HepG2 (cell line): ENCODE results near the gene JAK2. TPM values are rescaled to one million over a fixed set of nuclear protein-coding genes. Genes with fewer than 3 reads are reported as not detected.

Source experiments
- ARNT2 ChIP-seq: sonication (generic); formaldehyde crosslinking; IDR thresholded peaks from 2 replicates; pipeline ENCODE4 v1.8.0; 2022; ENCODE audit warnings: mild to moderate bottlenecking, low read depth, missing genetic modification reagents, moderate library complexity
- ASH2L ChIP-seq: fragments of 300-600, 200-600 bp; sonication (generic); IDR thresholded peaks from 2 replicates; pipeline ENCODE4 v1.7.0; 2017; ENCODE audit warnings: low read depth, mild to moderate bottlenecking, moderate library complexity, mixed read lengths, low read length; ENCODE audit not compliant: insufficient read length
- BATF2 ChIP-seq: sonication (generic); formaldehyde crosslinking; IDR thresholded peaks from 2 replicates; pipeline ENCODE4 v1.8.0; 2022; ENCODE audit warnings: mild to moderate bottlenecking, missing genetic modification reagents, moderate library complexity
- BCL6 ChIP-seq: IDR thresholded peaks from 2 replicates; pipeline ENCODE4 v1.6.1; 2016; ENCODE audit warnings: missing genetic modification reagents, missing compliant biosample characterization
- CBX5 ChIP-seq: sonication (generic); formaldehyde crosslinking; IDR thresholded peaks from 2 replicates; pipeline ENCODE4 v1.4.0; 2020; ENCODE audit warnings: missing genetic modification reagents, borderline replicate concordance
- DNMT3B ChIP-seq: conservative IDR thresholded peaks from 2 replicates; pipeline ENCODE4 v1.6.1; 2016; ENCODE audit warnings: missing biosample characterization, control low read depth
- FOSL1 ChIP-seq: sonication (generic); formaldehyde crosslinking; IDR thresholded peaks from 2 replicates; pipeline ENCODE4 v1.9.0; 2021; ENCODE audit warnings: missing genetic modification reagents, borderline replicate concordance
- GLMP ChIP-seq: sonication (generic); formaldehyde crosslinking; IDR thresholded peaks from 2 replicates; pipeline ENCODE4 v1.9.0; 2021; ENCODE audit warnings: missing genetic modification reagents, mild to moderate bottlenecking, borderline replicate concordance
- LRRFIP1 ChIP-seq: sonication (generic); formaldehyde crosslinking; conservative IDR thresholded peaks from 2 replicates; pipeline ENCODE4 v1.4.0; 2020; ENCODE audit warnings: missing genetic modification reagents
- MZF1 ChIP-seq: sonication (generic); formaldehyde crosslinking; IDR thresholded peaks from 2 replicates; pipeline ENCODE4 v1.8.1; 2023; ENCODE audit warnings: mild to moderate bottlenecking, missing genetic modification reagents, borderline replicate concordance
- NFE2 ChIP-seq: sonication (generic); formaldehyde crosslinking; IDR thresholded peaks from 2 replicates; pipeline ENCODE4 v1.4.0; 2020; ENCODE audit warnings: missing genetic modification reagents
- POLR2AphosphoS5 ChIP-seq: IDR thresholded peaks from 2 replicates; pipeline ENCODE4 v1.6.1; 2012; ENCODE audit warnings: low read depth, low read length
- SALL1 ChIP-seq: sonication (generic); formaldehyde crosslinking; IDR thresholded peaks from 2 replicates; pipeline ENCODE4 v1.8.0; 2022; ENCODE audit warnings: mild to moderate bottlenecking, missing genetic modification reagents
- ZBTB26 ChIP-seq: IDR thresholded peaks from 2 replicates; pipeline ENCODE4 v1.6.1; 2016; ENCODE audit warnings: missing compliant biosample characterization, missing genetic modification reagents, borderline replicate concordance
- ZMYM2 ChIP-seq: sonication (generic); formaldehyde crosslinking; IDR thresholded peaks from 2 replicates; pipeline ENCODE4 v1.8.0; 2022; ENCODE audit warnings: mild to moderate bottlenecking, missing genetic modification reagents
- ZMYM3 ChIP-seq: sonication (generic); formaldehyde crosslinking; IDR thresholded peaks from 2 replicates; pipeline ENCODE4 v1.5.1; 2020; ENCODE audit warnings: mild to moderate bottlenecking, missing genetic modification reagents
- ZNF292 ChIP-seq: sonication (generic); formaldehyde crosslinking; IDR thresholded peaks from 2 replicates; pipeline ENCODE4 v1.8.1; 2022; ENCODE audit warnings: mild to moderate bottlenecking, low read depth, missing genetic modification reagents, borderline replicate concordance
- ZNF441 ChIP-seq: sonication (generic); formaldehyde crosslinking; IDR thresholded peaks from 2 replicates; pipeline ENCODE4 v1.7.0; 2021; ENCODE audit warnings: missing genetic modification reagents, borderline replicate concordance
- ZNF484 ChIP-seq: sonication (generic); formaldehyde crosslinking; IDR thresholded peaks from 2 replicates; pipeline ENCODE4 v1.5.1; 2020; ENCODE audit warnings: mild to moderate bottlenecking, low read depth, missing genetic modification reagents, borderline replicate concordance
- ZNF556 ChIP-seq: sonication (generic); formaldehyde crosslinking; IDR thresholded peaks from 2 replicates; pipeline ENCODE4 v1.4.0; 2020; ENCODE audit warnings: mild to moderate bottlenecking, missing genetic modification reagents, borderline replicate concordance
- ZNF737 ChIP-seq: sonication (generic); formaldehyde crosslinking; IDR thresholded peaks from 2 replicates; pipeline ENCODE4 v1.5.0; 2020; ENCODE audit warnings: missing genetic modification reagents, mild to moderate bottlenecking, borderline replicate concordance
- ZNF790 ChIP-seq: sonication (generic); formaldehyde crosslinking; IDR thresholded peaks from 2 replicates; pipeline ENCODE4 v1.8.0; 2022; ENCODE audit warnings: missing genetic modification reagents, mild to moderate bottlenecking, borderline replicate concordance
- polyA plus RNA-seq, 8 experiments: library from polyadenylated mRNA; depleted of rRNA in 3 of 8; stranded (reverse) in 7 of 8; unstranded in 1 of 8; fragments of >200 nt; fragmentation: Illumina TruSeq in 4 of 8; extraction: Trizol in 4 of 8; gene quantifications; 2 replicates each; pipeline versions ENCODE4 v1.2.1 to v1.2.3, GENCODE V29; 2011 to 2016; ENCODE audit warnings: low read depth in 4 of 8, missing spikeins in 1 of 8, mixed read lengths in 1 of 8; ENCODE audit not compliant: insufficient read depth in 1 of 8
- total RNA-seq, 5 experiments: library from RNA; depleted of rRNA; stranded (reverse); fragments of >200 nt; fragmentation: Illumina TruSeq; extraction: Trizol; gene quantifications; 2 replicates each; pipeline ENCODE4 v1.2.3, GENCODE V29; 2016; ENCODE audit warnings: low read depth in 1 of 5
- TF ChIP-seq, protein P1 (sequence below): sonication (generic); formaldehyde crosslinking; IDR thresholded peaks from 2 replicates; pipeline ENCODE4 v1.5.0; 2020; ENCODE audit warnings: mild to moderate bottlenecking, low read depth, missing genetic modification reagents, borderline replicate concordance

Gene JAK2
- total and polyA plus RNA-seq, 2 of the 13 experiments (the other 11 are each of a cell fraction or from before 2014, with no cell fraction given): 1.1 to 4.1 TPM

DNA sequence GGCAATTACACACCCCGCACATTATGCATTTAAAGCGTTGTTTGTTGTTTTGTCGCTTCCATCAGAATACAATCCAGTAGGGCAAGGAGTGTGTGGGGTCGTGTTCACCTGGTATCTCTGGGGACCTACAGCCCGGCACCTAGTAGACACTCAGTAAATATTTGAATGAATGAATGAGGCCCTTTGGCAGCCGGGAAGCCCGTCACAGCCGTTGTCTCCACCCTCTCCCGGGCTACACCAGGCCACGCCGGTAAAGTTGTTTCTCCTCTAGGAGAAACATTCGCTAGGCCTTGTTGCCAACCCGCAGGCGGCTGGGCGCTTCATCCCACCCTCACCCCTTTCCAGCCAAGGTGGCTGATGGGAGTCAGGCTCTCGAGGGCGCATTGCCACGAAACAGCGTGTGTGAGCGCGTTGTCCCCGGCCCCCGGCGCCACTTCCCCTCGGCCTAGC, 876 bp upstream of the JAK2 start (continued):
- no peak; the same call in 1 of the 2 replicates for TF ChIP-seq ARNT2 (CRISPR knock-in tag)
- TF ChIP-seq ZNF556 (CRISPR knock-in tag): no peak; the same call in 1 of the 2 replicates
- TF ChIP-seq MZF1 (CRISPR knock-in tag): 0 out of 2 replicates have a peak, but pooled peaks have one; percentile 50
- no peak; the same call in 1 of the 2 replicates for TF ChIP-seq DNMT3B (CRISPR knock-in tag)
- peak; percentile 5; the same call in 1 of the 2 replicates for TF ChIP-seq BCL6 (CRISPR knock-in tag)
- TF ChIP-seq FOSL1 (CRISPR knock-in tag): no peak
- 0 out of 2 replicates have a peak, but pooled peaks have one; percentile 68 for TF ChIP-seq ZNF441 (CRISPR knock-in tag)
- TF ChIP-seq ZNF737 (CRISPR knock-in tag): 0 out of 2 replicates have a peak, but pooled peaks have one; percentile 19
- TF ChIP-seq ZMYM3 (CRISPR knock-in tag): peak; percentile 67
- TF ChIP-seq SALL1 (CRISPR knock-in tag): peak; percentile 17; the same call in 1 of the 2 replicates
- TF ChIP-seq ZBTB26 (CRISPR knock-in tag): no peak
- TF ChIP-seq ZMYM2 (CRISPR knock-in tag): 0 out of 2 replicates have a peak, but pooled peaks have one; percentile 3
- TF ChIP-seq CBX5: no peak
- no peak for TF ChIP-seq ZNF484 (CRISPR knock-in tag)
- TF ChIP-seq ZNF790 (CRISPR knock-in tag): 0 out of 2 replicates have a peak, but pooled peaks have one; percentile 2
- no peak for TF ChIP-seq LRRFIP1
- no peak for TF ChIP-seq POLR2AphosphoS5
- TF ChIP-seq ZNF292: peak; percentile 43; the same call in 1 of the 2 replicates
- TF ChIP-seq GLMP (CRISPR knock-in tag): no peak
- 0 out of 2 replicates have a peak, but pooled peaks have one; percentile 6 for TF ChIP-seq NFE2 (CRISPR knock-in tag)
- TF ChIP-seq ASH2L: peak; percentile 73
- TF ChIP-seq BATF2 (CRISPR knock-in tag): peak; percentile 77; the same call in 1 of the 2 replicates
- TF ChIP-seq, protein P1, sequence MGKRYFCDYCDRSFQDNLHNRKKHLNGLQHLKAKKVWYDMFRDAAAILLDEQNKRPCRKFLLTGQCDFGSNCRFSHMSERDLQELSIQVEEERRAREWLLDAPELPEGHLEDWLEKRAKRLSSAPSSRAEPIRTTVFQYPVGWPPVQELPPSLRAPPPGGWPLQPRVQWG: no peak
